Panc1 (cell line): ENCODE measurements around the gene RBM6.

ENCODE experiments used
- CTCF ChIP-seq: fragments of 450-650 bp; IDR thresholded peaks from 2 replicates; pipeline ENCODE4 v1.5.1; 2017; ENCODE audit warnings: mild to moderate bottlenecking
- POLR2AphosphoS5 ChIP-seq: IDR thresholded peaks from 2 replicates; pipeline ENCODE4 v1.6.1; 2012; ENCODE audit warnings: mild to moderate bottlenecking, low read depth, low read length, moderate library complexity
- REST ChIP-seq, 2 experiments: IDR thresholded peaks; 2 replicates each; pipeline ENCODE4 v1.6.1; 2011 to 2012; ENCODE audit warnings: low read depth in 2 of 2, control low read depth in 1 of 2, low read length in 1 of 2, mild to moderate bottlenecking in 1 of 2, moderate library complexity in 1 of 2; ENCODE audit not compliant: insufficient read depth in 1 of 2
- SIN3A ChIP-seq: IDR thresholded peaks from 2 replicates; pipeline ENCODE4 v1.6.1; 2012; ENCODE audit warnings: low read depth, mild to moderate bottlenecking, low read length, moderate library complexity, borderline replicate concordance; ENCODE audit not compliant: insufficient read depth
- TCF7L2 ChIP-seq: IDR thresholded peaks from 2 replicates; pipeline ENCODE4 v1.6.1; 2011; ENCODE audit warnings: mild to moderate bottlenecking, low read depth, low read length, inconsistent platforms

GRCh38 chr3:49924683-49925082 lies 15.3 kb upstream of the RBM6 start:
- no peak for TF ChIP-seq CTCF
- TF ChIP-seq REST (IDR thresholded peaks at IDR 0.05; ENCODE audit: insufficient read depth in 1 of 2, low read depth in 2 of 2, low read length in 1 of 2): no peak
- TF ChIP-seq POLR2AphosphoS5: no peak
- no peak for TF ChIP-seq TCF7L2
- no peak for TF ChIP-seq SIN3A
